HepG2 (cell line): Measurements from ENCODE around the gene P2RY6.

Experiments
- CHD2 ChIP-seq: IDR thresholded peaks from 2 replicates; pipeline ENCODE4 v1.6.1; 2011; ENCODE audit warnings: low read depth, low read length, improper control_type of control experiment
- EZH2 ChIP-seq: conservative IDR thresholded peaks from 2 replicates; pipeline ENCODE4 v1.6.1; 2012; ENCODE audit warnings: mild to moderate bottlenecking, low read depth, low read length, moderate library complexity
- HNRNPH1 ChIP-seq: fragments of 200-400 bp; formaldehyde crosslinking; optimal IDR thresholded peaks from 2 replicates; pipeline ENCODE3; 2017; ENCODE audit warnings: mild to moderate bottlenecking, low read depth, low read length
- JUND ChIP-seq: sonication (generic); formaldehyde crosslinking; IDR thresholded peaks from 2 replicates; pipeline ENCODE4 v1.8.0; 2022; ENCODE audit warnings: mild to moderate bottlenecking, missing genetic modification reagents
- MAX ChIP-seq: IDR thresholded peaks from 2 replicates; pipeline ENCODE4 v1.6.1; 2012; ENCODE audit warnings: inconsistent platforms
- MZF1 ChIP-seq: sonication (generic); formaldehyde crosslinking; IDR thresholded peaks from 2 replicates; pipeline ENCODE4 v1.8.1; 2023; ENCODE audit warnings: mild to moderate bottlenecking, missing genetic modification reagents, borderline replicate concordance
- POLR2A ChIP-seq, 2 experiments: IDR thresholded peaks; 2 replicates each; pipeline ENCODE4 v1.6.1; 2011; ENCODE audit warnings: low read depth in 2 of 2, low read length in 2 of 2, mild to moderate bottlenecking in 1 of 2, moderate library complexity in 1 of 2; ENCODE audit not compliant: insufficient read depth in 1 of 2
- RFXANK ChIP-seq: IDR thresholded peaks from 2 replicates; pipeline ENCODE4 v1.6.1; 2016
- SP1 ChIP-seq, 2 experiments: fragments of 450-650 bp in 1 of 2; sonication (generic) in 1 of 2; formaldehyde crosslinking in 1 of 2; IDR thresholded peaks; 2 replicates each; pipeline versions ENCODE4 v1.4.0 to v1.6.1; 2016 to 2020; ENCODE audit warnings: missing genetic modification reagents in 1 of 2

GRCh38 chr11:73225851-73226250 lies 46.3 kb upstream of the P2RY6 start:
- no peak for TF ChIP-seq RFXANK
- TF ChIP-seq MZF1: no peak
- TF ChIP-seq EZH2: no peak
- TF ChIP-seq JUND (CRISPR knock-in tag): no peak
- no peak for TF ChIP-seq HNRNPH1
- no peak for TF ChIP-seq SP1 (IDR thresholded peaks at IDR 0.05)
- TF ChIP-seq SP1 (CRISPR knock-in tag; IDR thresholded peaks at IDR 0.05): no peak
- no peak for TF ChIP-seq CHD2
- no peak for TF ChIP-seq MAX
- TF ChIP-seq POLR2A (IDR thresholded peaks at IDR 0.05; ENCODE audit: insufficient read depth in 1 of 2, low read depth in 2 of 2, low read length in 2 of 2): no peak
